Measurements from ENCODE around the gene KLRF2. TPM values are rescaled to one million over a fixed set of nuclear protein-coding genes. Genes with fewer than 3 reads are reported as not detected.

Gene KLRF2
- total and polyA plus RNA-seq, 10 donors = 0.17 TPM; not detected in 9

DNA sequence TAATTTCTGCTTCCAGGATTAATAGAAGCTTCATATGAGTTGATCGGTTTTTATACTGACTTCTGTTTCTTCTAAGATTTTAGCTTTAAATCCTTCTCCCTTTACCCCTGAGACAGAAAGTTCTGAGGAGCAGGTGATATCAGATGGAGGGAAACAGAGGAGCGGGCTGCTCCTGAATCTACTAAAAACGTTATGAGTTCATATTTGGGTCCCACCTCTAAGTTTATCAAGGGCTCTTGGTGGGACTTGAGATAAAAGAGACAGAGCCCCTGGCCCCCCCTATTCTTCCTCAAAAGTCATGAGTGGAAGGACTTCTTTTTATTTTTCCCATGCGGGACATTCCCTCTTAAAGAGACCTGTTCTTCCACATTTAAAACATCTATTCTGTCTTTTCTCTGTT is 27.1 kb downstream of the KLRF2 start:
- no peak for DNase-seq
- TF ChIP-seq CTCF (IDR thresholded peaks at IDR 0.05 in 8 of 11, conservative IDR thresholded peaks at IDR 0.05 in 3 of 11) (no peak), POLR2A (IDR thresholded peaks at IDR 0.05) (no peak), POLR2AphosphoS5 (IDR thresholded peaks at IDR 0.05) (no peak)
- intact Hi-C loops (cut with DNase I; ENCODE audit: low total_unique reads) = no loop called here
- Histone ChIP-seq H3K4me1 (peaks cover 0 to 14% (median 0%) of the 10 kb centered on the region in 6 donors), H3K9me3 (peaks cover 7 to 57% (median 36%) of the 10 kb centered on the region in 8 donors), H3K36me3 (no peaks in the 10 kb centered on the region), H3K27ac (no peak overlapping the region), H3K27me3 (replicated peaks in 1 of 7) (no peaks in the 10 kb centered on the region), H3K4me3 (no peak overlapping the region)
- WGBS, 5 donors = 80 to 97% (median 94%) methylated on average over 4 of the region's 4 CpGs

GRCh38 chr12:9909724-9910123 is 28.4 kb downstream of the KLRF2 start:
- H3K27ac ChIP-seq = no peak overlapping the region
- H3K9me3 ChIP-seq = peaks cover 7 to 43% (median 29%) of the 10 kb centered on the region in 8 donors
- H3K4me1 ChIP-seq = peaks cover 0 to 14% (median 0%) of the 10 kb centered on the region in 6 donors
- no peaks in the 10 kb centered on the region for H3K36me3 ChIP-seq
- no peak for DNase-seq
- no peak for TF ChIP-seq POLR2A (IDR thresholded peaks at IDR 0.05)
- TF ChIP-seq POLR2AphosphoS5 (IDR thresholded peaks at IDR 0.05) = no peak
- no peak for TF ChIP-seq CTCF (IDR thresholded peaks at IDR 0.05 in 8 of 11, conservative IDR thresholded peaks at IDR 0.05 in 3 of 11)
- intact Hi-C loops (cut with DNase I; ENCODE audit: low total_unique reads) = no loop called here
- no peak overlapping the region for H3K4me3 ChIP-seq
- no peaks in the 10 kb centered on the region for H3K27me3 ChIP-seq (replicated peaks in 1 of 7)

DNA sequence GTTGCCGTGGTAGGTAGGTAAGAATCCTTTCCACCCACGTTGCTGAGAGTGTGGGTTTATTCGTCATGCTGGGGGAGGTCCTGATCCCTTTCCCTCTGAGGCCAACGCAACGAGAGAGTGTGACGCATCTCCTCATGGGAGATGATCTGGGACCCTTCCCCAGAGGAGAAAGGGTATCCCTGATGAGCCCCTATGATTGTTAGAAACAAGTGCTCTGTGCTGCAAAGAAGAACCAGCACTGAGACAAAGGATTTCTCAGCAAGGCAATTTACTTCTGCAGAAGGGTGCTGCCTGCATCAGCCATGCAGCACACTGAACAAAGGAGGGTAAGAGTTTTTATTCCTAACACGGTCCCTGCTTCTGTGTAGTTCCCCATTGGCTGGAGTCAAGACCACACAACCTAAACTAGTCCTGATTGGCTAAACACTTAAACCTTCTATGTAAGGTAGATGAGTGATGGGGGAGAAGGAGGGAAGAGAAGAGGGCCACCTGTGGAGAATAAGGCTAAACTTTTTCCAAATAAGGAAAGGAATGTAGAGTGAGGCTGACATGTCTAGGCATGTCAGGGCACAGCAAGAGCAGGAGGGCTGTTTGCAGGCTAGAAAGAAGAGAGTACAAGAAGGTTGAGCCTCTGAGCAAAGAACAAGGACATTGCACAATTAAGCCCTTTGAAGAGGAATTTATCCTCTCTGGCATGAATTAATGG is 29.6 kb downstream of the KLRF2 start:
- peaks cover 7 to 43% (median 29%) of the 10 kb centered on the region in 8 donors for H3K9me3 ChIP-seq
- DNase-seq = no peak
- H3K36me3 ChIP-seq = no peaks in the 10 kb centered on the region
- H3K4me3 ChIP-seq = no peak overlapping the region
- intact Hi-C loops (cut with DNase I; ENCODE audit: low total_unique reads) = no loop called here
- H3K27me3 ChIP-seq (replicated peaks in 1 of 7) = no peaks in the 10 kb centered on the region
- 74 to 92% (median 89%) methylated on average over 7 of the region's 7 CpGs for WGBS, 5 donors
- no peak overlapping the region for H3K27ac ChIP-seq
- TF ChIP-seq POLR2AphosphoS5 (IDR thresholded peaks at IDR 0.05) = no peak
- no peak for TF ChIP-seq CTCF (IDR thresholded peaks at IDR 0.05 in 8 of 11, conservative IDR thresholded peaks at IDR 0.05 in 3 of 11)
- TF ChIP-seq POLR2A (IDR thresholded peaks at IDR 0.05) = no peak
- peaks cover 0 to 14% (median 0%) of the 10 kb centered on the region in 6 donors for H3K4me1 ChIP-seq

DNA sequence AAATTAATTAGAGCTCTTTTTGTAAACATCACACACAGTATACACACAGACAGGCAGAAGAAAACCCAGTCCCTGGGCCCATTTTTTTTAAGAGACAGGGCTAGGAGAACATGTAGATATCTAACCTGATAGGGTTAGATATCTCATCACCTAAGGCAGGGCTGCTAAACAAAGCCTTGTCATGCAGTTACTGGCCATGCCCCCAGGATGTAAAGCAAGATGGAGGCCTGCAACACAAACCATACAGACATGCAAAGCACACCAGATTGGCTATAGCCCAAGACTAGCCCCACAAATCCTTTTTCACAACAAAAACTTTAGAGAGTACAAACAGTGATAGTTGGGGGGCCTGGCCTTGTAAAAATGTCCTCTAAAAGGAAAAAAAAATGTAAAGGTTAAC is 30.4 kb downstream of the KLRF2 start:
- H3K27ac ChIP-seq = no peak overlapping the region
- DNase-seq = no peak
- H3K4me3 ChIP-seq = no peak overlapping the region
- H3K9me3 ChIP-seq = peaks cover 7 to 43% (median 29%) of the 10 kb centered on the region in 8 donors
- H3K27me3 ChIP-seq (replicated peaks in 1 of 7) = no peaks in the 10 kb centered on the region
- H3K36me3 ChIP-seq = no peaks in the 10 kb centered on the region
- H3K4me1 ChIP-seq = peaks cover 0 to 8% (median 0%) of the 10 kb centered on the region in 6 donors
- TF ChIP-seq CTCF (IDR thresholded peaks at IDR 0.05 in 8 of 11, conservative IDR thresholded peaks at IDR 0.05 in 3 of 11) = no peak
- TF ChIP-seq POLR2AphosphoS5 (IDR thresholded peaks at IDR 0.05) = no peak
- no peak for TF ChIP-seq POLR2A (IDR thresholded peaks at IDR 0.05)
- intact Hi-C loops (cut with DNase I; ENCODE audit: low total_unique reads) = no loop called here
